NCI-H2171 treated with DMSO at 0.1 percent for 48 hours (cell line): ENCODE measurements around the gene MLLT6.
"Not testable (repeated sequence)": the region's sequence is repeated elsewhere in the genome, so short reads cannot be mapped to it uniquely, and the experiment has no call there.

ENCODE experiments used
- DNase-seq: peaks from one replicate; lab custom pipeline; 2025; lab: John Stamatoyannopoulos, UW

Gene MLLT6

DNA sequence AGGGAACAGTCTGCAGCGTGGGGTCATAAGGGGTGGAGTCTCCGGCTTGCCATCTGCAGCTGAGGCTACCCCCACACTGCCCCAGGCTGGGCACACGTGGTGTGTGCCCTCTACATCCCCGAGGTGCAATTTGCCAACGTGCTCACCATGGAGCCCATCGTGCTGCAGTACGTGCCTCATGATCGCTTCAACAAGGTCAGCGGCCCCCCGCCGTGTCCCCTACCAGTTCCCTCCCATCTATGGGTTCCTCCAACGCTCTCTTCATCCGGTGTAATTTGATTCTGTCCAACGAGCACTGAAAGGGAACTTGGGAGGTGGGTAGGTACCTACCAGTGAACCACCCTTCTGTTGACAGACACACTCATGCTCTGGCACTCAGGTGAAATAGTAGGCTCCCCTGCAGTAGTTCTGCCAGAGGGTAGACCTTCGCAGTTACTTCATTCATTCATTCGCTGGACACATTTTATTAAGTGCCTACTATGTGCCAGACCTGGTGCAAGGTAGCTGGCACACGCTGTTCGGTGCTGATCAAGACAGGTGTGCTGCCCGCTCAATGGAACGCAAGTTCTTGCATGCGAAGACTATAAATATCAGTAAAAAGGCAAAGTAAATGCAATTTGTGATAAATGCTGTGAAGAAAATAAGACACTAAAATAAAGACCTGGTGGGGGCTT lies 2.7 kb downstream of the MLLT6 start:
- DNase-seq, result no peak

DNA sequence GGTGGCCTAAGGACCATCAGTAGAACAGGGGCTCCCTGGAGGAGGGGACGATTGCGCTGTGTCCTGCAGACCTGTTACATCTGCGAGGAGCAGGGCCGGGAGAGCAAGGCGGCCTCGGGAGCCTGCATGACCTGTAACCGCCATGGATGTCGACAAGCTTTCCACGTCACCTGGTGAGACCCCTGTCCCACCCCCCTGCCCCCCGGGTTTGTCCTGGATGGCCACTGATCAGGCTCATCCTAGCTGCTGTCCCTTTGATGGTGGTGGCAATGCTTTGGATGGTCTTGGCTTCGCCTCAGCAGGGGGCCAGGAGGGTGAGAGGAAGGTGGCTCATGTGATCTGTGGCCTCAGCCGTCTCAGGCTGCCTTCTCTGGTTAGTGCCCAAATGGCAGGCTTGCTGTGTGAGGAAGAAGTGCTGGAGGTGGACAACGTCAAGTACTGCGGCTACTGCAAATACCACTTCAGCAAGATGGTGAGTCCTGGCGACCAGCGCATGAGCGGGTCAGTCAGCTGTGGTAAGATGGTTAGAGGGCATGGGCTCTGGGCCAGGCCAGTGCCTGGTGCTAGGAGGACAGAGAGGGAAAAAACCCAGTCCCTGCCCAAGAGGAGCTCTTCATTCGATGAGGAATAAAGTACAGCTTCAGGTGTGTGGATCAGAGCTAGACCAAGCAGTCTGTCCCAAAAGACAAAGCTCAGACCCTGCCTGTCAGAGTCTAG lies 4.2 kb downstream of the MLLT6 start:
- no peak for DNase-seq

DNA sequence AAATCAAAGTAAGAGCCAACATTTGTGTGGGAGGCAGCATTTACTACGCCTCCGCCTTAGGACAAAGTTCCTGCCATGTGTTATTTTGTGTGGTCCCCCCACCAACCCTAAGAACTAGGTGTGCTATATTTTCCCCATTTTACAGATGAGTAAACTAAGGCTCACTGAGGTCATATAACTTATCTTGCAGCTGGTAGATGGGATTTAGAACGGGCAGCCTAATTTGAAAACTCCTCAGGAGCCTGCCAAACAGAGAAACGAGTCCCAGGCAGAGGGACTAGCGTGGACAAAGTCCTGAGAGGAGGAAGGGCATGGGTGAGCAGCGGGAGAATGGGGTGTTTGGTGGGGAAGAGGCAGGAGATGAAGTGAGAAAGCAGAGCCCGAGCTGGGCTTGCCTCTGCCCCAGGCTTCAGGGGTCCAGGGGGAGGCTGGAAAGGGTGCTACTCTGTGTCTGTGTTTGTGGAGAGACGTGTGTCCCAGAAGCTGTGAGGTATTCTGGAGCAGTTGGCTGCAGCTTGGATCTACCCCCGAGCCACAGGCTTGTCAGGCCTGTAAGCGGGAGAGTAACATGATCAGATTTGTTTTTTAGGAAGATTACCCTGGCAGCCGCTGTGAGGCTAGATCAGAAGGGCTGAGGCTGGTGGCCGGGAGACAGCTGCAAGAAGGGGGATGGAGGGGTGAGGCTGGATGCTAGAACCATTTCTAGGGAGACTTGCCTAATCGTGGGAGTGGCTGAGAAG lies 5.0 kb downstream of the MLLT6 start:
- peak; percentile 73 for DNase-seq

DNA sequence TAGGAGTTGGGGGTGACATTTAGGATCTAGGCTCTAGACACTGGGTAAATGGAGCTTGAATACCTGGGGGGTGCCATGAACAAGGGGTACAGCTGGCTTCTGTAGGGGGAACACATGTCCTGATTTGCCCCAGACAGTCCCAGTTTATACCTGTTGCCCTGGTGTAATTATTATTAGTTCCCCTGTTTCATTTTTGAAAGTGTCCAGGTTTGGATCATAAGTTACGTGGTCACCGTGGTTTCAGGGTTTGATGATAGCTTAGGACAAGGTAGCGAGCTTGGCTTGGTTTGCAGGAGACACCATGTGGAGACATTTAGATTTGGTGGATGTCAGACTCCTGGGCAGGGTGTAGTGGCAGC lies 5.5 kb downstream of the MLLT6 start:
- DNase-seq, result no peak

DNA sequence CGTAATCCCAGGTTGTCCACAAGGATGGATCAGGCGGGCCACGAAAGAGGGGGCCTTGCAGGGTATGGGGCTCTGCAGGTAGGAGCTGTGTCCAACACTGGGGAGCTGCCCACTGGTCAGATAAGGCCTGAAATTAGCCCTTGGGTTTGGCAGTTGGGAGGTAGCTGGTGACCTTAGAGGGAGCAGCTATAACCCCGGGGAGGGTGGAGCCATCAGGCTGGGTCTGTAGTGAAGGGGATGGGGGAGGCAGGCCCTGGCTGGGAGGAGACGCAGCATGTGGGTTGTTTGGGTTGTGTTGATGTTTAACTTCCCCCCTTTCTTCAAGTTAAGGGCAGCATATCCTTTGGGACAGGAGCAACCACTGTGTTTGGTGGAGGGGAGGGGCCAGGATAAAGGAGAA lies 5.9 kb downstream of the MLLT6 start:
- DNase-seq, result no peak

DNA sequence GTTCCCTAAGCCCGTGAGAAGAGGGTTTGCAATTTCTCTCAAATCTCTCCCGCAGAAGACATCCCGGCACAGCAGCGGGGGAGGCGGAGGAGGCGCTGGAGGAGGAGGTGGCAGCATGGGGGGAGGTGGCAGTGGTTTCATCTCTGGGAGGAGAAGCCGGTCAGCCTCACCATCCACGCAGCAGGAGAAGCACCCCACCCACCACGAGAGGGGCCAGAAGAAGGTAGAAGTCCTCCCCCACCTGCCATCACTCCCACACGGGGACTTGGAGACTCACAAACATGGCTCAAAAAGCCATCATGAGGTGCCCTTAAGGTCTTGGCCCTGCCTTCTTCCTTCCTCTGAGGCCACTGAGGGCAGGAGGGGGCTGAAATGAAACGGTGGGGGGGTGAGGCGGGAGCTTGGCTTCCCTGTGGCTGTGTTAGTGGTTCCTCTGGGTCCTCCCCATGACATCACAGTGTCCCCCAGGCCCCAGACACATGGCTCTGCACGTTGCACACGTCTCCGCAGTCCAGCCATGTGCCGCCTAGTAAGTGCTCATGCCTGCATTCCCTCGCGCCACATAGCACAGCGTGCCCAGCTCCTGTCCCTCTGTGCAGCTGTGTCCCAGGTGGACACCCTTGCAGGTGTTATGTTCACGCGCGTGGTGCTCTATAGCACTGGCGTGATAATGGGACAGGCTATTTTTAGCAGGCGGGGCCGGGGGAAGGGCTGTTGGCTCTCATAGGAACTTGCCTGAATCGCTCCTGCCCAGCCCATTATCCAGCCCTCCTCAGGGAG lies 6.9 kb downstream of the MLLT6 start:
- no peak for DNase-seq

DNA sequence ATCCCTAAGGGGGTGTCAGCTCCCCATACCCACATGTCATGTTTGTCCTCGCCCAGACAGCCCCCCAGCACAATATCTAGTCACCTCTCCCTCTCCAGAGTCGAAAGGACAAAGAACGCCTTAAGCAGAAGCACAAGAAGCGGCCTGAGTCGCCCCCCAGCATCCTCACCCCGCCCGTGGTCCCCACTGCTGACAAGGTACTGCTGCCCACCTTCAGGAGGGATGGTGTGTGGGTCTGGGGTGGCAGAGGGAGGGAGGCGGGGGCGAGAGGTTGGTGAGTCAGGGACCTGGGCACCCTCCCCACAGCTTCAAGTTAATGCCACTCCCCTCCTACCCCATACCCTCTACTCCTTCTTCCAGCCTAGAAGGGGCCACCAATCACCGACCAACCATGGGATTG lies 7.5 kb downstream of the MLLT6 start:
- no peak for DNase-seq

DNA sequence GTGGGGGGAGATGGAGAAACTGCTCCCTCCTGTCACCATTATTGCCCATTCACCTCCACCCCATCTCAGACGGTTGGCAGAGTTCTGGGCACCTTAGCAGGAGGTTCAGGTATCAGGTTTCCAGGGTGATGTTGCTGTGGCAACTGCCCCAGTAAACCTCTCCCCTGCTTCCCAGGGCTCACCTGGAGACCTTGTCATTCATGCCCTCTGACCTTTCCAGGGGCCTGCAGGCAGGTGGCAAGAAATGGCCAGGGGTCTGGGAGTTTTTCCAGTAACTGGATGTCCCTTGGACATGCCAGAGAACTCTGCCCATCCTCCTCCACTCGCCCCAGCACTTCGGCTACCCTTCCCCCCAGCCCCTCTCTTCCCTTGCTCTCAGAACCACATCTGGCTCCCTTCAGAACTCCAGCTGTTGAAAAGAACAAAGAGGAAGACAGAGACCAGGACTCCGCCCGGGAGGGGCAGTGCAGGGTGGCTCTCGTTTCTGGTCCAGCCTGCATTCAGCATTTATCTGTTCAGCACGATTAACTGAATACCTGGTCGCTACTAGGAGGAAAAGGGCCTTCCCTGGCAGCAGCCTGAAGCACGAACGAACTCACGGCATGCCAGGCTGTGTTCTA lies 8.5 kb downstream of the MLLT6 start:
- DNase-seq, result peak; percentile 72

DNA sequence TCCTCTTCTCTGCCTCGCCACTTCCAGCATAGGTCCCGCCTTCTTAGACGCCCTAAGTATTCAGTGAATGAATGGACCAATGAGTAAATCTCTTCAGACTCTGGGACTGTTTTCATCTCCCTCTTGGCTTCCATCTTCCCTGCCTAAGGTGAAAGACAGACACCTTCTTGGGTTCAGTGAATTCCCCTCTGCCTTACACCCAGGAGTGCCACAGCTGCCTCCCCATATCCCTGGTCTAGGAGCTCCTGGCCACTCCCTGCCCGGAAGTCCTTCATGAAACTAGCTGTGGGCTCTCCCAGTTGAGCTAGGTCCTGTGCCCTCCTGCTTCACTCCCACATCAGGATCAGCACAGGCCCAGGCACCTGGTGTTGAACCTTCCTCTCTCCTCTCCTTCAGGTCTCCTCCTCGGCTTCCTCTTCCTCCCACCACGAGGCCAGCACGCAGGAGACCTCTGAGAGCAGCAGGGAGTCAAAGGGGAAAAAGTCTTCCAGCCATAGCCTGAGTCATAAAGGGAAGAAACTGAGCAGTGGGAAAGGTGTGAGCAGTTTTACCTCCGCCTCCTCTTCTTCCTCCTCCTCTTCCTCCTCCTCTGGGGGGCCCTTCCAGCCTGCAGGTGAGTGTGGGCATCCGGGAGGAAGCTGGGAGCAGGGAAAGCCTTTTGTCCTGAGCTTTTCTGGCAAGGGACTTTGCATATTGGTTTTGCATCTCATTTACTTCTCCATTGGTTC lies 10.3 kb downstream of the MLLT6 start:
- no peak for DNase-seq

DNA sequence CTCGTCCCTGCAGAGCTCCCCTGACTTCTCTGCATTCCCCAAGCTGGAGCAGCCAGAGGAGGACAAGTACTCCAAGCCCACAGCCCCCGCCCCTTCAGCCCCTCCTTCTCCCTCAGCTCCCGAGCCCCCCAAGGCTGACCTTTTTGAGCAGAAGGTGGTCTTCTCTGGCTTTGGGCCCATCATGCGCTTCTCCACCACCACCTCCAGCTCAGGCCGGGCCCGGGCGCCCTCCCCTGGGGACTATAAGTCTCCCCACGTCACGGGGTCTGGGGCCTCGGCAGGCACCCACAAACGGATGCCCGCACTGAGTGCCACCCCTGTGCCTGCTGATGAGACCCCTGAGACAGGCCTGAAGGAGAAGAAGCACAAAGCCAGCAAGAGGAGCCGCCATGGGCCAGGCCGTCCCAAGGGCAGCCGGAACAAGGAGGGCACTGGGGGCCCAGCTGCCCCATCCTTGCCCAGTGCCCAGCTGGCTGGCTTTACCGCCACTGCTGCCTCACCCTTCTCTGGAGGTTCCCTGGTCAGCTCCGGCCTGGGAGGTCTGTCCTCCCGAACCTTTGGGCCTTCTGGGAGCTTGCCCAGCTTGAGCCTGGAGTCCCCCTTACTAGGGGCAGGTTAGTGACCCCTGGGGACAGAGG lies 11.4 kb downstream of the MLLT6 start:
- DNase-seq, result no peak

DNA sequence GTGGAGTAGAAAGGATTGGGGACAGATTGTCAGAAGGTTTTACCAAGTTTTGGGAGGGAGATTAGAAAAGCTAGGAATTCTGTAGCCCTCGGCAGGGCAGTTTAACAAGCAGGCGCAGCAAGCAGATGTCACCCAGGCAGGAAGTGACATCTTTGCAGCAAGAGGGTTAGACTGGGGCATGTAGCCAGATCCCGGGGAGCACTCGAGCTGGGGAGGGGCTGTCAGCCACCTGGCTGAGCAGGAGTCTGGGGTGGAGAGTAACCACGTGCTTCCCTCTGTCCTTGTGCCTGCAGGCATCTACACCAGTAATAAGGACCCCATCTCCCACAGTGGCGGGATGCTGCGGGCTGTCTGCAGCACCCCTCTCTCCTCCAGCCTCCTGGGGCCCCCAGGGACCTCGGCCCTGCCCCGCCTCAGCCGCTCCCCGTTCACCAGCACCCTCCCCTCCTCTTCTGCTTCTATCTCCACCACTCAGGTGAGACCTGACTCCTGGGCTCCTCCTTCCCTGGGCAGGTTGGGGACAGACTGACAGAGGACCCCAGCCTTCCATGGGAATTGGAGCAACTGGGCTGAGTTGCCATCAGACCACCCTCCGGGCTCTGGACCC lies 12.2 kb downstream of the MLLT6 start:
- DNase-seq, result peak; percentile 36

DNA sequence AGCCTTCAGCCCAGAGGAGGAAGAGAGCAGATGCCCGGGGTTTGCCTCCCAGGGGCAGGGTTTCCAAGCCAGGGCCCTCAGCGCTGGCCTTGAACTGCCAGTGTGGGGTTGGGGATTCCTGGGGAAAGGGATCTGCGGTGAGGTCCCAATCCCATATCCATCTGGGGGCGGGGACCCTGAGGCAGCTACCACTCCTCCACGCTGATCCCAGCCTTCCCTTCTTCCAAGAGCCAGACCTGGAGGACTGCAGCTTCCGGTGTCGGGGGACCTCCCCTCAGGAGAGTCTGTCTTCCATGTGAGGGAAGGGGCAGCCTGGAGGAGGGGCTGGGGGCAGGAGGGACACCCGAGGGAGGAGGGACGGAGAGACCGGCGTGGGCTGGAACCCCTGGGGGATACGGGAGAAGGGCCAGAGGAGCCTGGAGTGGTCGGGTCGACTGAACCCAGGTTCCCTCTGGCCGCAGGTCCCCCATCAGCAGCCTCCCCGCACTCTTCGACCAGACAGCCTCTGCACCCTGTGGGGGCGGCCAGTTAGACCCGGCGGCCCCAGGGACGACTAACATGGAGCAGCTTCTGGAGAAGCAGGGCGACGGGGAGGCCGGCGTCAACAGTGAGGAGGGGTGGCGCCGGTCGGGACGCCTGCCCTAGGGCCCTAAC lies 14.3 kb downstream of the MLLT6 start:
- DNase-seq, result no peak

DNA sequence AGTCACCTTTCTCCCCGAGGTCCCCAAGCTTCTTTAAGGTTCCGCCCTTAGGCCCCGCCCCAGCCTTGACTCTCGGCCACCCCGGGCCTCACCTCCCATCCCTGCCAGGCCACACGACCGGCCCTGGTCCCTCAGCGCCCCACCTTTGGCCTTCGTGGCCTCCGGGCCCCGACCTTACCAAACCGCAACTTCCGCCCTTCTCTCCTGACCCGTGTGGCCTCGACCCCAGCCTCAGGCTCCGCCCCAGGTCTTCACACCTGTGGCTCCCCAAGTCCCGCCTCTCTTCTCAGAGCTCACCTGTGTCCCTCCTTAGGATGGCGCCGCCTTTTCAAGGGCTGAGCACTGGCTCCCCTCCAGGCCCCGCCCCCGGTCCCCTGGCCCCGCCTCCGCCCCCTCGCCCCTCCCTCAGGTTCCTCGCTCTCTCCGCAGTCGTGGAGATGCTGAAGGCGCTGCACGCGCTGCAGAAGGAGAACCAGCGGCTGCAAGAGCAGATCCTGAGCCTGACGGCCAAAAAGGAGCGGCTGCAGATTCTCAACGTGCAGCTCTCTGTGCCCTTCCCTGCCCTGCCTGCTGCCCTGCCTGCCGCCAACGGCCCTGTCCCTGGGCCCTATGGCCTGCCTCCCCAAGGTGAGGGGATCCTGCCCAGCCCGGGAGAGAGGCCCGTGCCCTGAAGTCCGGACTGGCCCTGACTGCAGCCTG lies 15.0 kb downstream of the MLLT6 start:
- DNase-seq, result no peak

DNA sequence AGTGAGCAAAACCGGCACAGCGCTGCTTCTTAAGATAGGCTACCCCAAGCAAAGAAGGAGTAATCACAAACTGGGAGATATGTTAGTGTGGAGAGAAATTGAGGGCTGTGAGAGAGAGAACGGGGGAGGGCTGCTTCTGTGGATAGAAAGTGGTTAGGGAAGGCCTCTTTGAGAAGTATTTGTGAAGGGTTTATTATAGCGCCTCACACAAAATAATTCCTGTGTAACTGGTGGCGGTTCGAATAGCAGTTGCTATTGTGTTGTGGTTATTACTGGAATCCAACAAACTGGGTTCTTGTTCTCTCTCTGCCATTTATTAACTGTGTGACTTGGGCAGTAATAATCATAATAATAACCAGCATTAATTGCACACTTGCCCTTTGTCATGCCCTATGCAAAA lies 15.9 kb downstream of the MLLT6 start:
- no peak for DNase-seq

DNA sequence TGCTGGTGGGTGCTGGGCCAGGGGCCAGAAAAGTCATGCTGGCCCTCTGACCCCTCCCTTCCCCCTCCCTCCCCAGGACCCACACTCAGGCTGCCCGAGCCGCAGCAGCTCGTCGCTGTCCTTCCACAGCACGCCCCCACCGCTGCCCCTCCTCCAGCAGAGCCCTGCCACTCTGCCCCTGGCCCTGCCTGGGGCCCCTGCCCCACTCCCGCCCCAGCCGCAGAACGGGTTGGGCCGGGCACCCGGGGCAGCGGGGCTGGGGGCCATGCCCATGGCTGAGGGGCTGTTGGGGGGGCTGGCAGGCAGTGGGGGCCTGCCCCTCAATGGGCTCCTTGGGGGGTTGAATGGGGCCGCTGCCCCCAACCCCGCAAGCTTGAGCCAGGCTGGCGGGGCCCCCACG lies 16.7 kb downstream of the MLLT6 start:
- DNase-seq, result no peak

DNA sequence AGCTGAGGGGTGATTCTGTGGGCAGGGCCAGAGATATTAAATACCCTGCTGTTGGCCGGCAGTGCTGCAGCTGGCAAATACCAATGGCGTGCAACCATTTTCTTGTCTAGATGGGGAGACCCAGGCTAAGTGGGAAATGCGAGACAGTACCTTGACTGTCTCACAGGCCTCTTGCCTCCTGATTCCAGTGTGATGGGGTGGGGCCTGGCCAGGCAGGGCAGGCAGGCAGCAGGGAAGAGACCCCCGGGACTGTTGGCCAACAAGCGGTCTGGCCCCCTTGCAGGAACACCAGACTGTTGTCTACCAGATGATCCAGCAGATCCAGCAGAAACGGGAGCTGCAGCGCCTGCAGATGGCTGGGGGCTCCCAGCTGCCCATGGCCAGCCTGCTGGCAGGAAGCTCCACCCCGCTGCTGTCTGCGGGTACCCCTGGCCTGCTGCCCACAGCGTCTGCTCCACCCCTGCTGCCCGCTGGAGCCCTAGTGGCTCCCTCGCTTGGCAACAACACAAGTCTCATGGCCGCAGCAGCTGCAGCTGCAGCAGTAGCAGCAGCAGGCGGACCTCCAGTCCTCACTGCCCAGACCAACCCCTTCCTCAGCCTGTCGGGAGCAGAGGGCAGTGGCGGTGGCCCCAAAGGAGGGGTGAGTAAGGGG lies 19.4 kb downstream of the MLLT6 start:
- peak; percentile 83 for DNase-seq

DNA sequence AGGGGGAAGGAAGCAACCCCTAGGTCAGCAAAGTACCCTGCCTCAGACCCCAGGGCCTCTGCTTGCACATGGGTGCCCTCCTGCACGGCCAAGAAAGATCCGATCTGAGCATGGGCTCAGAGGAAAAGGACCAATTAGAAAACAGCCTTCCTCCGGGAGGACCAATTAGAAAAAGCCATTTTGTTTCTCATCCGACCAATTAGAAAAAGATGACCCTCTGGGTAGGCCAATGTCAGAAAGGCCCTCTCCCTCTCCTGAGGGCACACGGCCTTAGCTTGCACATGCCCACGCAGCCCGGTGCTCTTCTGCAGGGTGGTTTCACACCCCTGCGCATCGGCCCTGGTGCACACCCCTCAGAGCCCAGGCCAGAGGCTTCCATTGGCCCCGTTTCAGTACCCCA lies 20.0 kb downstream of the MLLT6 start:
- DNase-seq, result no peak

DNA sequence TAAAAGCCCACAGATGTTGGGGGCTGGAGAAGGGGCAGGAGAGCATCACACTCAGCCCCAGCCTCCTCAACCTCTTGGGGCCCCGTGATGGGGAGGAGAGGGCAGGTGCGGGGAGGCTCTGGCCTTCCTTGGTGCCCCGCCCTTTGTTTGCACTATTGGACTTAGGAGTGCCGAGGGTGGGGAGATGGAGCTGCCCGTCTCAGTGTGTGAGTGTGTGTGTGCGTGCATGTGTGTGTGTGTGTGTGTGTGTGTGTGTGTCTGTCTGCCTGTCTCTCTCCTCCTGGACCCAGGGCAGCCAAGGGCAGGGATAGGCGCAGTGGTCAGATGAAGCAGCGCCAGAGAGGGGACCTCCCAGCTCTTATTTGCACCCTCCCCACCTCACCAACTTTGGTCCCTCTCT lies 21.1 kb downstream of the MLLT6 start:
- DNase-seq, result not testable (repeated sequence)

DNA sequence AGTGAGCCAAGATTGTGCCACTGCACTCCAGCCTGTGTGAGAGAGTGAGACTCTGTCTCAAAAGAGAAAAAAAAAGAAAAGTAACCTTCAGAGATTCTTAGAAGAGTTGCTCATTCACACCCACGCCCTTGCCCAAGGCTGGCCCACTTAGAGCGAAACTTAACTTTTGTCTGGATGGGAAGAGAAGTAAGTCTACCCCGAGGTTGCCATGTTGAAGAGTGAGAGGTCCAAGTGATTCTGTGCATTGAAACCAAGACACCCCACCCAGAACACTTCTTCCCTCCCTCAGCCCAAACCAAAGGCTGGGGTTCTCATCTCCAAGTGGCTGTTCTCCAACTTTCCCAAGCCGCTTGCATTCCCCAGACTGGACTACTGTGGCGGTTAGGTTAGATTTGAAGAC lies 22.7 kb downstream of the MLLT6 start:
- no peak for DNase-seq
